ENCODE results near the gene SPAAR. TPM values are rescaled to one million over a fixed set of nuclear protein-coding genes. Genes with fewer than 3 reads are reported as not detected.
"Not testable (repeated sequence)": the region's sequence is repeated elsewhere in the genome, so short reads cannot be mapped to it uniquely, and the experiment has no call there.

SPAAR gene
- total and polyA plus RNA-seq, 5 donors from 2014 or later: not detected

DNA sequence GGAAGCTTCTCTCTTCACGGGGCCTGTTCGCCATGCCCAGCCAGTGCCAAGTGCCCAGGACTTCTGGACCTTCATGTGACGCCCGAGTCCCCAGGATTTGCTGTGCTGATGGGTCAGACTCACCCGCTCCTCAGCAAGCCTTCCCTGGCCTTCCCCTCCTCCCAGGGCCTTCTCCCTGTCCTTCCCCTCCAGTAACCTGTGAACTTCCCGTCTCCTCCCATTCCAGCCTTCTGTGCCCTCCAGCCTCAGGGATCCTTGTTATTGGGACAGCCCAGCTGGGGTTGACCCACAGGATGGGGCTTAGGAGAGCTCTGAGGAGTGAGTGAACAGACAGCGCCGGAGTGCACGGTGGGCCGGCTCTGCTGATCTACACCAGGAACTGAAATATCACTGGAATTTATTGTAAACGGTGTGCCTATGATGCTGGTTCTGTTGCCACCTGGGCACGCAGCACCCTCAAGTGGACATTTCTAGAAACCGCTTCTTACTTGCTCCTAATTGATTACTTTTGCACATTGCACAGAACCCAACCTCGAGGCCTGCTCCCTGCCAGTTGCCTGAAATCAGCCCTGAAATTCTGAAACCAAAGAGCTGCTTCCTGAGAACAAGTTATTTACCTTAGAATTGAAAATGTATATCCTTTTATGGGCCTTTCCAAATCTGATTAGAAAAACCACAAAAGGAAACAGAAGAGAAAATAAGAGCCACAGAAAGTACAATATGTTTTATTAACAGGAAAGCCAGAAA is 1.5 kb downstream of the SPAAR start:
- no peaks in the 10 kb centered on the region for H3K36me3 ChIP-seq (ENCODE audit: control insufficient read depth, insufficient read depth, low read length)
- Mint-ChIP-seq H3K9me3 (no peaks in the 10 kb centered on the region), H3K4me3 (peak overlapping the region; percentile 48 to 92 (median 78)), H3K27me3 (no peaks in the 10 kb centered on the region), H3K4me1 (peaks cover 15 to 57% (median 24%) of the 10 kb centered on the region in 4 donors), H3K36me3 (no peaks in the 10 kb centered on the region), H3K27ac (peak overlapping the region; percentile 95 to 98 (median 98))
- peak overlapping the region; percentile 51 for H3K4me3 ChIP-seq (ENCODE audit: low read depth, low read length)
- H3K27ac ChIP-seq (ENCODE audit: insufficient read depth, low read length, poor library complexity, severe bottlenecking): peak overlapping the region; percentile 61
- H3K9me3 ChIP-seq (ENCODE audit: control insufficient read depth in 2 of 2, low read length in 2 of 2): no peaks in the 10 kb centered on the region
- ATAC-seq (ENCODE audit: low read depth in 2 of 2): peak; percentile 43 to 69
- peaks cover 62% of the 10 kb centered on the region for H3K4me1 ChIP-seq (ENCODE audit: control insufficient read depth, insufficient read depth, low read length, poor library complexity, severe bottlenecking)
- no peaks in the 10 kb centered on the region for H3K27me3 ChIP-seq (ENCODE audit: control insufficient read depth, insufficient read depth, low read length)
- peak; percentile 19 to 67 (median 56) for DNase-seq

DNA sequence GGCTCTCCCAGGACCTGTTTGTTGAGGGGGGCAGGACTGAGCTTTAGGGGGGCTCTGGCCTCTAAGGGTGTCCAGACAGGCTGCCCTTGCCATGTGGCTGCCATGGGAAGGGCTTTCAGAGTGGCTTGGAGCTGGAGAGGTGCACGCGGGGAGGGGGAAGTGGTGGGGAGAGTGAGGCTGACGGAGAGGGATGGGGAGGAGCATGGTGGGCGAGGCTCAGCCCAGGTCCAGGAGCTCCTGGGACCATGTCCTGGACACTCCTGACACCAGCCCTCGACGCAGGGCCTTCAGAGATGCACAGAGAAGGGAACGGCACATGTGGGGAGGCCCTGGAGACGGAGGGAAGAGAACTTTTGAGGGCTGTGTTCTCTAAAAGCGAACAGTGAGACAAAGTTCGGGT is 2.4 kb downstream of the SPAAR start:
- no peak for DNase-seq
- Histone ChIP-seq H3K4me1 (ENCODE audit: control insufficient read depth, insufficient read depth, low read length, poor library complexity, severe bottlenecking) (peaks cover 60% of the 10 kb centered on the region), H3K27ac (ENCODE audit: insufficient read depth, low read length, poor library complexity, severe bottlenecking) (no peak overlapping the region), H3K27me3 (ENCODE audit: control insufficient read depth, insufficient read depth, low read length) (no peaks in the 10 kb centered on the region), H3K4me3 (ENCODE audit: low read depth, low read length) (no peak overlapping the region), H3K9me3 (ENCODE audit: control insufficient read depth in 2 of 2, low read length in 2 of 2) (no peaks in the 10 kb centered on the region), H3K36me3 (ENCODE audit: control insufficient read depth, insufficient read depth, low read length) (no peaks in the 10 kb centered on the region)
- no peaks in the 10 kb centered on the region for H3K27me3 Mint-ChIP-seq
- H3K9me3 Mint-ChIP-seq: no peaks in the 10 kb centered on the region
- peak overlapping the region in 2 of 4 donors; percentile 15 to 66 for H3K4me3 Mint-ChIP-seq
- no peaks in the 10 kb centered on the region for H3K36me3 Mint-ChIP-seq
- H3K4me1 Mint-ChIP-seq: peaks cover 15 to 56% (median 28%) of the 10 kb centered on the region in 4 donors
- no peak for ATAC-seq (ENCODE audit: low read depth in 2 of 2)
- peak overlapping the region in 2 of 3 donors; percentile 31 to 83 for H3K27ac Mint-ChIP-seq

DNA sequence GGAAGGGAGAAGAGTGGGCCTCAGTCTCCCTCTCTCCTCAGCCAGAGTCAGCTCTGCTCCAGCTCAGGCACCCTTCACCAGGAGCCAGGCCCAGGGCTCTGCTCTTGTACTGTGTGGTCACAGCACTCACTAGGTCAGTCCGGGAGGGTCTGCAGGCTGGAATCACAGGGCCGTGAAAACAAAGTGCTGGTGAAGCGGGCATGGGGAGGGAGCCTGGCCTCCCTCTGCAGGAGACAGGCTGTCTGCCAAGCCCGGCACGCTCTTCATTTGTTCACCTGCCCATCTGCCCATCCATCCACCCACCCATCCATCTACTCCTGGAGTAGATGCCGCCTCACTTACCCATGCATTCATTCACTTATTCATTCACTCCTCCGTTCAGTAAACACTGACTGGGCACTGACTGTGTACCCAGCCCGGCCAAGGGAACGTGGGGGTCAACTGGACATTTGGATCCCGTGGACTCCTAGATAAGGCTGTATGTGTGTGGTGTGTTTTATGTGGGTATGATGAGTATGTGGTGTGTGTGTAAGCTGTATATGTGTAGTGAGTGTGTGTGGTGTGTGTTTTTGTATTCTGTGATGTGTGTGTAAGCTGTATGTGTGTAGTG is 3.6 kb downstream of the SPAAR start:
- Mint-ChIP-seq H3K36me3 (no peaks in the 10 kb centered on the region), H3K27me3 (no peaks in the 10 kb centered on the region), H3K9me3 (no peaks in the 10 kb centered on the region), H3K4me3 (peak overlapping the region in 1 of 4 donors; percentile 83), H3K4me1 (peaks cover 15 to 51% (median 29%) of the 10 kb centered on the region in 4 donors), H3K27ac (peak overlapping the region in 1 of 3 donors; percentile 69)
- Histone ChIP-seq H3K9me3 (ENCODE audit: control insufficient read depth in 2 of 2, low read length in 2 of 2) (no peaks in the 10 kb centered on the region), H3K4me1 (ENCODE audit: control insufficient read depth, insufficient read depth, low read length, poor library complexity, severe bottlenecking) (peaks cover 48% of the 10 kb centered on the region), H3K27ac (ENCODE audit: insufficient read depth, low read length, poor library complexity, severe bottlenecking) (no peak overlapping the region), H3K36me3 (ENCODE audit: control insufficient read depth, insufficient read depth, low read length) (no peaks in the 10 kb centered on the region), H3K27me3 (ENCODE audit: control insufficient read depth, insufficient read depth, low read length) (no peaks in the 10 kb centered on the region), H3K4me3 (ENCODE audit: low read depth, low read length) (no peak overlapping the region)
- ATAC-seq (ENCODE audit: low read depth in 2 of 2) (no peak), DNase-seq (no peak)

DNA sequence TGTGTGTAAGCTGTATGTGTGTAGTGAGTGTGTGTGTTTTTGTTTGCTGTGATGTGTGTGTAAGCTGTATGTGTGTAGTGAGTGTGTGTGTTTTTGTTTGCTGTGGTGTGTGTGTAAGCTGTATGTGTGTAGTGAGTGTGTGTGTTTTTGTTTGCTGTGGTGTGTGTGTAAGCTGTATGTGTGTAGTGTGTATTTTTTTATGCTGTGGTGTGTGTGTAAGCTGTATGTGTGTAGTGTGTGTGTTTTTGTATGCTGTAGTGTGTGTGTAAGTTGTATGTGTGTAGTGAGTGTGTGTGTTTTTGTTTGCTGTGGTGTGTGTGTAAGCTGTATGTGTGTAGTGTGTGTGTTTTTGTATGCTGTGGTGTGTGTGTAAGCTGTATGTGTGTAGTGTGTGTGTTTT is 4.1 kb downstream of the SPAAR start:
- DNase-seq; ATAC-seq (ENCODE audit: low read depth in 2 of 2); H3K4me3 Mint-ChIP-seq; H3K27ac Mint-ChIP-seq; H3K9me3 Mint-ChIP-seq; H3K27ac ChIP-seq (ENCODE audit: insufficient read depth, low read length, poor library complexity, severe bottlenecking); H3K4me3 ChIP-seq (ENCODE audit: low read depth, low read length); H3K27me3 Mint-ChIP-seq; H3K27me3 ChIP-seq (ENCODE audit: control insufficient read depth, insufficient read depth, low read length); H3K36me3 ChIP-seq (ENCODE audit: control insufficient read depth, insufficient read depth, low read length); H3K36me3 Mint-ChIP-seq; H3K9me3 ChIP-seq (ENCODE audit: control insufficient read depth in 2 of 2, low read length in 2 of 2): not testable (repeated sequence)
- H3K4me1 ChIP-seq (ENCODE audit: control insufficient read depth, insufficient read depth, low read length, poor library complexity, severe bottlenecking): peaks cover 43% of the 10 kb centered on the region
- peaks cover 14 to 48% (median 32%) of the 10 kb centered on the region in 4 donors for H3K4me1 Mint-ChIP-seq

DNA sequence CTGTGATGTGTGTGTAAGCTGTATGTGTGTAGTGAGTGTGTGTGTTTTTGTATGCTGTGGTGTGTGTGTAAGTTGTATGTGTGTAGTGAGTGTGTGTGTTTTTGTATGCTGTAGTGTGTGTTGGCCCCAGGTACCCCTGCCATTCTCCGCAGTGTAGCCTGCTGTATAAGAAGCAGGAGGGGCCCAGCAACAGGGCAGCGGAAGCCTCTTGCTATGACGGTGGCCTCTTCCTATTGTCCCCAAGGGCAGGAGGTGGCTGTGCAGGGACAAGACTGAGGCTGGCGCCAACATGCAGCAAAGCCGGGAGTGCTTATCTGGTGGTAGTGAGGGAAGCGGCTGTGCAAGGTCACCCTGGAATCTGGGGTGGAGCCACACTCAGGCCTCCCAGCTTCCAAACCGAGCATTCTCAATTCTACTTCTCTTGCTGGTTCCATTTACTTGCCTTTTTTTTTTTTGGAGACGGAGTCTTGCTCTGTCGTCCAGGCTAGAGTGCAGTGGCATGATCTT is 5.1 kb downstream of the SPAAR start:
- Mint-ChIP-seq H3K27ac (no peak overlapping the region), H3K4me1 (peaks cover 7 to 45% (median 27%) of the 10 kb centered on the region in 4 donors), H3K36me3 (no peaks in the 10 kb centered on the region), H3K9me3 (no peaks in the 10 kb centered on the region), H3K4me3 (no peak overlapping the region), H3K27me3 (no peaks in the 10 kb centered on the region)
- H3K27me3 ChIP-seq (ENCODE audit: control insufficient read depth, insufficient read depth, low read length): no peaks in the 10 kb centered on the region
- H3K4me1 ChIP-seq (ENCODE audit: control insufficient read depth, insufficient read depth, low read length, poor library complexity, severe bottlenecking): peaks cover 34% of the 10 kb centered on the region
- H3K9me3 ChIP-seq (ENCODE audit: control insufficient read depth in 2 of 2, low read length in 2 of 2): no peaks in the 10 kb centered on the region
- no peak overlapping the region for H3K27ac ChIP-seq (ENCODE audit: insufficient read depth, low read length, poor library complexity, severe bottlenecking)
- H3K36me3 ChIP-seq (ENCODE audit: control insufficient read depth, insufficient read depth, low read length): no peaks in the 10 kb centered on the region
- ATAC-seq (ENCODE audit: low read depth in 2 of 2) (no peak), DNase-seq (peak in 1 of 3 donors; percentile 20)
- H3K4me3 ChIP-seq (ENCODE audit: low read depth, low read length): no peak overlapping the region

DNA sequence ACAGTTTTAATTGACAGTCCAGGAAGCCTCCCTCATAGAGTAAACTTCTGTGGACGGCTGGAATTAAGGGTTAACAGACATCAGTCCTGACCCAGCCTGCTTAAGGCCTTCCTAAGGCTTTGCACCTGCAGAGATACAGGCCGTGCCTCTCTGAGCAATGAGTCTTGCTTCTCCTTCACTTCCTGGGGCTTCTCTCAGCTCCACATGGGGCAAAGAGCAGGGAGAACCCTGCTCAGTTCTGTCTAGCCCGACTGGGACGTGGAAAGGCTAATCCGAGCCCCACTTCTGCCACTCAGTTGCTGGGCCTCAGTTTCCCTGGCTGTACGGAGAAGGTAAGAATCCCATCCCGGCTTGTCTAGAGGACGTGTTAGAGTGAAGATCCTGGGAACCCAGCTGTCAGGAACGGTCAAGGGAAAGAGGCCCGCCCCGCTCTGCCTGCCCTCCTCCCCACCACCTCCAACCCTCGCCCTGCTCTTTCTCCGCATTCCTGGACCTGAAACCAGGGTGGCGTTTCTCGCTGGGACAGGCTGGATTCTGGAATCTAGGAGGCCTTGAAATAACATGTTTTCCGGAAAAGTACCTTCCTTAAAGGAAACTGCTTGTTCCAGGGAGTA is 6.5 kb downstream of the SPAAR start:
- Mint-ChIP-seq H3K27me3 (no peaks in the 10 kb centered on the region), H3K27ac (peak overlapping the region in 1 of 3 donors; percentile 23), H3K36me3 (no peaks in the 10 kb centered on the region), H3K4me1 (peaks cover 5 to 33% (median 20%) of the 10 kb centered on the region in 4 donors), H3K4me3 (no peak overlapping the region), H3K9me3 (no peaks in the 10 kb centered on the region)
- ATAC-seq (ENCODE audit: low read depth in 2 of 2) (no peak), DNase-seq (no peak)
- peaks cover 19% of the 10 kb centered on the region for H3K4me1 ChIP-seq (ENCODE audit: control insufficient read depth, insufficient read depth, low read length, poor library complexity, severe bottlenecking)
- no peak overlapping the region for H3K27ac ChIP-seq (ENCODE audit: insufficient read depth, low read length, poor library complexity, severe bottlenecking)
- no peaks in the 10 kb centered on the region for H3K27me3 ChIP-seq (ENCODE audit: control insufficient read depth, insufficient read depth, low read length)
- H3K9me3 ChIP-seq (ENCODE audit: control insufficient read depth in 2 of 2, low read length in 2 of 2): no peaks in the 10 kb centered on the region
- H3K4me3 ChIP-seq (ENCODE audit: low read depth, low read length): no peak overlapping the region
- H3K36me3 ChIP-seq (ENCODE audit: control insufficient read depth, insufficient read depth, low read length): no peaks in the 10 kb centered on the region

DNA sequence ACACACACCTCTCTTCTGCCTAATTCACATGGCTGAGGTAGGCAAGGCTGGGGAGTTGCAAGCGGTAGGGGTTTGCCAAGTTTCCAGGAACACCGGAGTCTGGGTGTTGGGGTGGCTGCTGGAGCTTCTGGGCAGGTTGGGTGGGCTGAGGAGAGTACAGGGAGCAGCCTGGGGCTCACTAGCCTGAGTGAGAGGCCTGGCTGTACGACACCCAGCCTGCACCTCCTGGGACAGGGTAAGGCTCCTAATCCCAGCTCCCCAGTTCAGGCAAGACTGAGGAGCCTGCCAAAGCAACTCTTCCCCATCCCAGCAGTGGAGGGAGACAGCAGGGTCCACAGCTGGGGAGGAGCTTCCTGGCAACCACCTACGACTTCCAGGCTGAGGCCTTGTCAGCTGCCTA is 8.0 kb downstream of the SPAAR start:
- DNase-seq: no peak
- Mint-ChIP-seq H3K9me3 (no peaks in the 10 kb centered on the region), H3K27me3 (no peaks in the 10 kb centered on the region), H3K4me1 (peaks cover 4 to 20% (median 11%) of the 10 kb centered on the region in 4 donors), H3K36me3 (no peaks in the 10 kb centered on the region), H3K27ac (peak overlapping the region in 2 of 3 donors; percentile 20 to 80), H3K4me3 (no peak overlapping the region)
- no peak overlapping the region for H3K4me3 ChIP-seq (ENCODE audit: low read depth, low read length)
- peaks cover 7% of the 10 kb centered on the region for H3K4me1 ChIP-seq (ENCODE audit: control insufficient read depth, insufficient read depth, low read length, poor library complexity, severe bottlenecking)
- H3K27ac ChIP-seq (ENCODE audit: insufficient read depth, low read length, poor library complexity, severe bottlenecking): no peak overlapping the region
- no peaks in the 10 kb centered on the region for H3K36me3 ChIP-seq (ENCODE audit: control insufficient read depth, insufficient read depth, low read length)
- ATAC-seq (ENCODE audit: low read depth in 2 of 2): no peak
- no peaks in the 10 kb centered on the region for H3K9me3 ChIP-seq (ENCODE audit: control insufficient read depth in 2 of 2, low read length in 2 of 2)
- H3K27me3 ChIP-seq (ENCODE audit: control insufficient read depth, insufficient read depth, low read length): no peaks in the 10 kb centered on the region
